ENCODE data around the gene CAMTA1. TPM values are rescaled to one million over a fixed set of nuclear protein-coding genes. Genes with fewer than 3 reads are reported as not detected.

CAMTA1 gene
- total RNA-seq, 1 experiment from 2014 or later = 69.5 TPM

DNA sequence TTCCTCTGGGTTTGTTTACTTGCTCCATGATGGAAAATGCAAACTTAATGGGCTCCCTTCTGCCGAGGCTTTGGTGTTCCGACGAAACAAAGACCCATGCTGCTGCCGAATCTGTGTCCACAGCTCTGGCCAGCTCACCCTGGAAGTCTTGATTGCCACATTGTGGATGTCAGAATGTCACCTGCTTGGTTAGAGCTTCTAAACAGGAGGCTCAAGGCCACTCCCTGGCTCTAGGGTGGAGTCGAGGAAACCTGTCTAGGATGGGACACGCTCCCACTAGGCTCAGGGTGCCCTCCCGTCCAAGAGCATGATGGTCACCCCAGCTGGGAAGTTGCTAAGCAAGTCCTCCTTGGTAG is 706.5 kb downstream of the CAMTA1 start:
- Histone ChIP-seq H3K27me3 (ENCODE audit: insufficient read depth, low read length) (no peaks in the 10 kb centered on the region), H4K20me1 (ENCODE audit: insufficient read depth) (no peaks in the 10 kb centered on the region), H3K4me2 (ENCODE audit: low read length) (no peak overlapping the region), H3K9ac (ENCODE audit: low read length) (no peak overlapping the region), H2AFZ (ENCODE audit: low read depth, low read length, poor library complexity, severe bottlenecking) (no peak overlapping the region), H3K9me3 (ENCODE audit: control insufficient read depth in 1 of 2, insufficient read depth in 1 of 2, low read depth in 1 of 2, low read length in 2 of 2) (no peaks in the 10 kb centered on the region), H3K4me3 (replicated peaks in 1 of 2; ENCODE audit: low read depth in 1 of 2, low read length in 2 of 2) (no peak overlapping the region), H3K79me2 (ENCODE audit: insufficient read depth, low read length) (no peaks in the 10 kb centered on the region), H3K36me3 (ENCODE audit: control insufficient read depth in 1 of 2, insufficient read depth in 2 of 2, low read length in 2 of 2) (no peaks in the 10 kb centered on the region), H3K27ac (ENCODE audit: low read depth, low read length) (no peak overlapping the region), H3K9me2 (ENCODE audit: insufficient read depth) (no peaks in the 10 kb centered on the region), H3K4me1 (ENCODE audit: control insufficient read depth in 1 of 2, insufficient read depth in 2 of 2, low read length in 2 of 2) (peaks cover 0 to 8% of the 10 kb centered on the region in 2 experiments; a peak in 1 of 4 replicates)
- RAD21 ChIA-PET (ENCODE audit: low non-redundant PET in 1 of 2, low total read pairs in 2 of 2, uncharacterized antibody in 2 of 2, unreplicated experiment in 2 of 2) = no interaction called here
- TF ChIP-seq JUND (IDR thresholded peaks at IDR 0.05) (no peak), SP1 (IDR thresholded peaks at IDR 0.05; ENCODE audit: low read depth) (no peak), EZH2 (IDR thresholded peaks at IDR 0.05) (no peak), SRF (IDR thresholded peaks at IDR 0.05; ENCODE audit: low read depth) (no peak), ZFX (IDR thresholded peaks at IDR 0.05) (no peak), CBX3 (IDR thresholded peaks at IDR 0.05; ENCODE audit: low read depth) (no peak)
- TF ChIP-seq, protein P1, sequence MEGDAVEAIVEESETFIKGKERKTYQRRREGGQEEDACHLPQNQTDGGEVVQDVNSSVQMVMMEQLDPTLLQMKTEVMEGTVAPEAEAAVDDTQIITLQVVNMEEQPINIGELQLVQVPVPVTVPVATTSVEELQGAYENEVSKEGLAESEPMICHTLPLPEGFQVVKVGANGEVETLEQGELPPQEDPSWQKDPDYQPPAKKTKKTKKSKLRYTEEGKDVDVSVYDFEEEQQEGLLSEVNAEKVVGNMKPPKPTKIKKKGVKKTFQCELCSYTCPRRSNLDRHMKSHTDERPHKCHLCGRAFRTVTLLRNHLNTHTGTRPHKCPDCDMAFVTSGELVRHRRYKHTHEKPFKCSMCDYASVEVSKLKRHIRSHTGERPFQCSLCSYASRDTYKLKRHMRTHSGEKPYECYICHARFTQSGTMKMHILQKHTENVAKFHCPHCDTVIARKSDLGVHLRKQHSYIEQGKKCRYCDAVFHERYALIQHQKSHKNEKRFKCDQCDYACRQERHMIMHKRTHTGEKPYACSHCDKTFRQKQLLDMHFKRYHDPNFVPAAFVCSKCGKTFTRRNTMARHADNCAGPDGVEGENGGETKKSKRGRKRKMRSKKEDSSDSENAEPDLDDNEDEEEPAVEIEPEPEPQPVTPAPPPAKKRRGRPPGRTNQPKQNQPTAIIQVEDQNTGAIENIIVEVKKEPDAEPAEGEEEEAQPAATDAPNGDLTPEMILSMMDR (IDR thresholded peaks at IDR 0.05 in 2 of 3, conservative IDR thresholded peaks at IDR 0.05 in 1 of 3; ENCODE audit: borderline replicate concordance in 1 of 3, insufficient read depth in 1 of 3, low read depth in 2 of 3, low read length in 2 of 3) = no peak
- no peak for ATAC-seq
- POLR2A ChIA-PET = no interaction called here
- no TSS peak for BruUV-seq (replicated peaks)
- CTCF ChIA-PET = no interaction called here
- intact Hi-C loops (cut with micrococcal nuclease) = no loop called here
- no peak for DNase-seq (ENCODE audit: low read depth, low spot score)

DNA sequence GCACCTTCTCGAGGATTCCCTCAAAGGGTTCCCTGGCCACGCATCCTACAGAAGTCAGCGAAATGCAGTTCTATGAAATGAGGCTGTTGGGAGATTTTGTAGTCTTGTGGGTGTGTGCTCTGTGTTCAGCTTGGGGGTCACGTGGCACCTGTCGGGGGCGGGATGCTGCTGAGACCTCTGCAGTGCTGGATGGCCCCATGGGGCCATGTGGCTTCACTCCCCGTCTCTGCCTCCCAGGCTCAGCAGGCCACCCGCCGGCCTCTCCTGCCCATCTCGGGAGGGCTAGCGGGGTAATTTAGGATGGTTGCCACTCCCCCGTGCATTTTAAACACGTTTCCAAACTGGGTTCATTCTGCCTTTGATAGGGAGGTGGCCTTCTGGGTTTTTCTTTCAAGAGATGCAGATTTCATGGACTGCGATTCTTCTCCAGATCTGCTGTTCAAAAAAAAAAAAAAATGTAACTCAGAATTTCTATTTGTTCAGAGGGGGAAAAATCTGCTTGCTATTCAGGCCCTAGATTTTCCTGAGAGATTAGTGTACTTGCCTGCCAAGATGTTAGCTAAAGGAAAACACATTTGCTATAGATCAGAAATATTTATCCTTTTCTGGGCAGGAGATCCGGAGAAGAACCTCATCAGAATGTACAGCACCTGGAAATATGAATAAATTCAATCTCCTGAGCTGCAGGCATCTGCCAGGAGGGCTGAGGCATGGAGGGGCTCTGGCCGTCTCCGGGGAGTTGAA is 708.6 kb downstream of the CAMTA1 start:
- no peaks in the 10 kb centered on the region for H3K36me3 ChIP-seq (ENCODE audit: control insufficient read depth in 1 of 2, insufficient read depth in 2 of 2, low read length in 2 of 2)
- BruUV-seq (replicated peaks) = no TSS peak
- DNase-seq (ENCODE audit: low read depth, low spot score) (no peak), ATAC-seq (no peak)
- ChIA-PET POLR2A (no interaction called here), CTCF (no interaction called here), RAD21 (ENCODE audit: low non-redundant PET in 1 of 2, low total read pairs in 2 of 2, uncharacterized antibody in 2 of 2, unreplicated experiment in 2 of 2) (no interaction called here)
- H2AFZ ChIP-seq (ENCODE audit: low read depth, low read length, poor library complexity, severe bottlenecking) = no peak overlapping the region
- H3K9me2 ChIP-seq (ENCODE audit: insufficient read depth) = no peaks in the 10 kb centered on the region
- H3K9me3 ChIP-seq (ENCODE audit: control insufficient read depth in 1 of 2, insufficient read depth in 1 of 2, low read depth in 1 of 2, low read length in 2 of 2) = peaks cover 0 to 4% of the 10 kb centered on the region in 2 experiments; a peak in 1 of 4 replicates
- H3K9ac ChIP-seq (ENCODE audit: low read length) = no peak overlapping the region
- no peaks in the 10 kb centered on the region for H3K27me3 ChIP-seq (ENCODE audit: insufficient read depth, low read length)
- H3K4me2 ChIP-seq (ENCODE audit: low read length) = no peak overlapping the region
- no peak overlapping the region for H3K27ac ChIP-seq (ENCODE audit: low read depth, low read length)
- H3K4me1 ChIP-seq (ENCODE audit: control insufficient read depth in 1 of 2, insufficient read depth in 2 of 2, low read length in 2 of 2) = peaks cover 0 to 8% of the 10 kb centered on the region in 2 experiments; a peak in 1 of 4 replicates
- H4K20me1 ChIP-seq (ENCODE audit: insufficient read depth) = no peaks in the 10 kb centered on the region
- intact Hi-C loops (cut with micrococcal nuclease) = no loop called here
- no peaks in the 10 kb centered on the region for H3K79me2 ChIP-seq (ENCODE audit: insufficient read depth, low read length)
- no peak overlapping the region for H3K4me3 ChIP-seq (replicated peaks in 1 of 2; ENCODE audit: low read depth in 1 of 2, low read length in 2 of 2)
- TF ChIP-seq EZH2phosphoT487 (IDR thresholded peaks at IDR 0.05; ENCODE audit: borderline replicate concordance) = no peak
- TF ChIP-seq RAD21 (IDR thresholded peaks at IDR 0.05; ENCODE audit: low read depth) = no peak
- no peak for TF ChIP-seq POLR2A (IDR thresholded peaks at IDR 0.05; ENCODE audit: borderline replicate concordance, extremely low read depth, insufficient read depth, insufficient read length)
- TF ChIP-seq, protein P2, sequence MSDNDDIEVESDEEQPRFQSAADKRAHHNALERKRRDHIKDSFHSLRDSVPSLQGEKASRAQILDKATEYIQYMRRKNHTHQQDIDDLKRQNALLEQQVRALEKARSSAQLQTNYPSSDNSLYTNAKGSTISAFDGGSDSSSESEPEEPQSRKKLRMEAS (IDR thresholded peaks at IDR 0.05) = no peak
- TF ChIP-seq ELF1 (IDR thresholded peaks at IDR 0.05; ENCODE audit: borderline replicate concordance, low read depth) = no peak
- TF ChIP-seq CBX3 (IDR thresholded peaks at IDR 0.05; ENCODE audit: low read depth) = no peak
- no peak for TF ChIP-seq ZFX (IDR thresholded peaks at IDR 0.05)
- TF ChIP-seq, protein P3, sequence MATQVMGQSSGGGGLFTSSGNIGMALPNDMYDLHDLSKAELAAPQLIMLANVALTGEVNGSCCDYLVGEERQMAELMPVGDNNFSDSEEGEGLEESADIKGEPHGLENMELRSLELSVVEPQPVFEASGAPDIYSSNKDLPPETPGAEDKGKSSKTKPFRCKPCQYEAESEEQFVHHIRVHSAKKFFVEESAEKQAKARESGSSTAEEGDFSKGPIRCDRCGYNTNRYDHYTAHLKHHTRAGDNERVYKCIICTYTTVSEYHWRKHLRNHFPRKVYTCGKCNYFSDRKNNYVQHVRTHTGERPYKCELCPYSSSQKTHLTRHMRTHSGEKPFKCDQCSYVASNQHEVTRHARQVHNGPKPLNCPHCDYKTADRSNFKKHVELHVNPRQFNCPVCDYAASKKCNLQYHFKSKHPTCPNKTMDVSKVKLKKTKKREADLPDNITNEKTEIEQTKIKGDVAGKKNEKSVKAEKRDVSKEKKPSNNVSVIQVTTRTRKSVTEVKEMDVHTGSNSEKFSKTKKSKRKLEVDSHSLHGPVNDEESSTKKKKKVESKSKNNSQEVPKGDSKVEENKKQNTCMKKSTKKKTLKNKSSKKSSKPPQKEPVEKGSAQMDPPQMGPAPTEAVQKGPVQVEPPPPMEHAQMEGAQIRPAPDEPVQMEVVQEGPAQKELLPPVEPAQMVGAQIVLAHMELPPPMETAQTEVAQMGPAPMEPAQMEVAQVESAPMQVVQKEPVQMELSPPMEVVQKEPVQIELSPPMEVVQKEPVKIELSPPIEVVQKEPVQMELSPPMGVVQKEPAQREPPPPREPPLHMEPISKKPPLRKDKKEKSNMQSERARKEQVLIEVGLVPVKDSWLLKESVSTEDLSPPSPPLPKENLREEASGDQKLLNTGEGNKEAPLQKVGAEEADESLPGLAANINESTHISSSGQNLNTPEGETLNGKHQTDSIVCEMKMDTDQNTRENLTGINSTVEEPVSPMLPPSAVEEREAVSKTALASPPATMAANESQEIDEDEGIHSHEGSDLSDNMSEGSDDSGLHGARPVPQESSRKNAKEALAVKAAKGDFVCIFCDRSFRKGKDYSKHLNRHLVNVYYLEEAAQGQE (IDR thresholded peaks at IDR 0.05; ENCODE audit: low read depth) = no peak
- no peak for TF ChIP-seq CEBPB (IDR thresholded peaks at IDR 0.05; ENCODE audit: low read depth)
- TF ChIP-seq YY1 (IDR thresholded peaks at IDR 0.05; ENCODE audit: extremely low read depth, insufficient replicate concordance, low read depth, low read length) = no peak

Data from HCT116 (cell line).